ENCODE results near the gene KPNB1.

DNA sequence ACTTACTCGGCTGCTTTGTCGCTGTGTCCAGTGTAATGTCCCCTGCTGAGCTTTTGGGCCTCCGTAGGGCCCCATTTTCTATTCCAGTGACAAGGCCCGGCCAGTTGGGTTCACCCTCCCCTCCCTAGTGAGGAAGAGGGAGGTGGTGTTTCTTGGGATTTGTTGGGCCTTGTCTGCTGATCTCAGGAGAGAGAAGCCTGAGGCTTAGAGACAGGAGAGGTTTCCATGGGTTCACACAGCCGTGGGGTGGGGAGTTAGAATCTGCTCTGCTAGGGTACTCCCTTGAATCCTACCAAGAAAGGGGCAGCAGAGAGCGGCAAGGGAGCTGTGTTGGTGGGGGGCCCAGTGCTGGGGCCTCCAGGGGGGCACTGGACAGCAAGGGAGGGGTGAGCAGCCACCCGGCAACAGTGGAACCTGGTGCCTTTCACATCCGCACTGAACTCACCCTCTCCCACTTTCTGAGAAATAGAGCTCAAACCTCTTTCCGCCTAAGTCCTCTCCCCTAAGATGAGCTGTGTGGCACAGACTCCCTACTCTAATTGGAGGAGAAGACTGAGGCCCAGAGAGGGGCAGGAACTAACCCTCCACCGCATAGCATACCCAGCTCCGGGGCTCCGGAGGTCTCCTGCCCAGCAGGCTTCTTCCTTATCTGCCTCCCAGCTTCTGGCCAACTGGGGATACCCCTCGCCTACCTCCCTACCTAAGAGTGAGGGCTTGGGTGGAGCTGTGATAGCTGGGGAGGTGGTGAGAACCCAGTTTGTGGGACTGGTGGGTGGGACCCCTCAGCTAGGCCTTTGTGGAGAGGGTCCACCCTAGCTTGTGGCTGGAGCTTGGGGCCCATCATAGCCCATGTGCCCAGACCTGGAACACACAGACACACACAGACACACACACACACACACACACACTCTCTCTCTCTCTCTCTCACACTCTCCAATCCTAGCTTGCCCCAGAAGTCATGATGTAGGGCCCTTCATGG lies 51.0 kb downstream of the KPNB1 start:
- TF ChIP-seq, protein P1, sequence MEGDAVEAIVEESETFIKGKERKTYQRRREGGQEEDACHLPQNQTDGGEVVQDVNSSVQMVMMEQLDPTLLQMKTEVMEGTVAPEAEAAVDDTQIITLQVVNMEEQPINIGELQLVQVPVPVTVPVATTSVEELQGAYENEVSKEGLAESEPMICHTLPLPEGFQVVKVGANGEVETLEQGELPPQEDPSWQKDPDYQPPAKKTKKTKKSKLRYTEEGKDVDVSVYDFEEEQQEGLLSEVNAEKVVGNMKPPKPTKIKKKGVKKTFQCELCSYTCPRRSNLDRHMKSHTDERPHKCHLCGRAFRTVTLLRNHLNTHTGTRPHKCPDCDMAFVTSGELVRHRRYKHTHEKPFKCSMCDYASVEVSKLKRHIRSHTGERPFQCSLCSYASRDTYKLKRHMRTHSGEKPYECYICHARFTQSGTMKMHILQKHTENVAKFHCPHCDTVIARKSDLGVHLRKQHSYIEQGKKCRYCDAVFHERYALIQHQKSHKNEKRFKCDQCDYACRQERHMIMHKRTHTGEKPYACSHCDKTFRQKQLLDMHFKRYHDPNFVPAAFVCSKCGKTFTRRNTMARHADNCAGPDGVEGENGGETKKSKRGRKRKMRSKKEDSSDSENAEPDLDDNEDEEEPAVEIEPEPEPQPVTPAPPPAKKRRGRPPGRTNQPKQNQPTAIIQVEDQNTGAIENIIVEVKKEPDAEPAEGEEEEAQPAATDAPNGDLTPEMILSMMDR (IDR thresholded peaks at IDR 0.05) = no peak
- TF ChIP-seq POLR2A (IDR thresholded peaks at IDR 0.05) = no peak
